Activated CD8-positive, alpha-beta T cell treated with anti-CD3 and anti-CD28 coated beads for 36 hours (primary cell): Measurements from ENCODE around the gene ABCA4. TPM values are rescaled to one million over a fixed set of nuclear protein-coding genes. Genes with fewer than 3 reads are reported as not detected.

ENCODE experiments used
- ATAC-seq: fragments of 200-7000 bp; cut with Tn5 transposase; one replicate; pipeline ENCODE4 v1.10.0; 2021; ENCODE audit warnings: mild to moderate bottlenecking, moderate library complexity
- CTCF ChIA-PET: fragments of 350-600 bp; sonication (Branson Sonifier 250); formaldehyde crosslinking; loops from one replicate; lab custom pipeline; 2021; ENCODE audit warnings: antibody characterized with exemption; lab: Charles Lee
- POLR2A ChIA-PET: fragments of 350-600 bp; sonication (Branson Sonifier 250); formaldehyde crosslinking; loops from one replicate; lab custom pipeline; 2021; ENCODE audit warnings: antibody characterized with exemption; lab: Charles Lee
- DNase-seq: peaks from one replicate; pipeline ENCODE4 v3.0.0-alpha.2; 2020
- H3K27ac Mint-ChIP-seq: one replicate; pipeline ENCODE4 v1.8.0; 2021; ENCODE audit warnings: mild to moderate bottlenecking, mixed read lengths
- H3K27me3 Mint-ChIP-seq: one replicate; pipeline ENCODE4 v1.8.0; 2021; ENCODE audit warnings: mixed read lengths
- H3K36me3 Mint-ChIP-seq: one replicate; pipeline ENCODE4 v1.8.0; 2021; ENCODE audit warnings: low read depth, mixed read lengths
- H3K4me1 Mint-ChIP-seq: one replicate; pipeline ENCODE4 v1.8.0; 2021; ENCODE audit warnings: low read depth, mixed read lengths
- H3K4me3 Mint-ChIP-seq: one replicate; pipeline ENCODE4 v1.8.0; 2021; ENCODE audit warnings: mild to moderate bottlenecking, moderate library complexity, mixed read lengths
- H3K9me3 Mint-ChIP-seq: one replicate; pipeline ENCODE4 v1.8.0; 2021; ENCODE audit warnings: mixed read lengths
- CTCF ChIP-seq: fragments of 200-600 bp; IDR thresholded peaks from one replicate; pipeline ENCODE4 v1.8.0; 2022; ENCODE audit warnings: antibody characterized with exemption, mild to moderate bottlenecking
- intact Hi-C: fragments of 100-400 bp; cut with micrococcal nuclease; formaldehyde crosslinking; loops from one replicate; pipeline ENCODE4 v1.10.0; 2022
- total RNA-seq, 2 experiments: library from RNA; stranded (reverse); gene quantifications; one replicate each; pipeline ENCODE4 v1.2.3, GENCODE V29; 2021

The ABCA4 gene
- total RNA-seq, 2 experiments from 2014 or later = not detected

- H3K4me1 Mint-ChIP-seq = no peaks in the 10 kb centered on the region
- POLR2A ChIA-PET = no interaction called here
Measured at GRCh38 chr1:94031591-94031990, 89.4 kb downstream of the ABCA4 start.

GRCh38 chr1:94031154-94031553, 89.8 kb downstream of the ABCA4 start:
- ChIA-PET CTCF (interaction anchor here (0.6 to 1.5 kb wide), 4 partner anchors 9 to 15 kb away, joined by 3 to 4 read pairs (median 4); no protein-coding TSS in a partner anchor), POLR2A (no interaction called here)
- Mint-ChIP-seq H3K4me3 (no peak overlapping the region), H3K27me3 (peaks cover 6% of the 10 kb centered on the region), H3K9me3 (no peaks in the 10 kb centered on the region), H3K36me3 (no peaks in the 10 kb centered on the region), H3K27ac (no peak overlapping the region), H3K4me1 (no peaks in the 10 kb centered on the region)
- ATAC-seq (no peak), DNase-seq (no peak)
- TF ChIP-seq CTCF = no peak
- intact Hi-C loops = no loop called here

More at GRCh38 chr1:94031591-94031990, 89.4 kb downstream of the ABCA4 start:
- Mint-ChIP-seq H3K27ac (no peak overlapping the region), H3K4me3 (no peak overlapping the region), H3K9me3 (no peaks in the 10 kb centered on the region), H3K27me3 (peaks cover 6% of the 10 kb centered on the region), H3K36me3 (no peaks in the 10 kb centered on the region)
- DNase-seq (no peak), ATAC-seq (no peak)
- CTCF ChIA-PET = interaction anchor here (0.9 to 1.5 kb wide), 3 partner anchors 8 to 15 kb away, joined by 4 read pairs; no protein-coding TSS in a partner anchor
- TF ChIP-seq CTCF = no peak
- intact Hi-C loops = no loop called here

DNA sequence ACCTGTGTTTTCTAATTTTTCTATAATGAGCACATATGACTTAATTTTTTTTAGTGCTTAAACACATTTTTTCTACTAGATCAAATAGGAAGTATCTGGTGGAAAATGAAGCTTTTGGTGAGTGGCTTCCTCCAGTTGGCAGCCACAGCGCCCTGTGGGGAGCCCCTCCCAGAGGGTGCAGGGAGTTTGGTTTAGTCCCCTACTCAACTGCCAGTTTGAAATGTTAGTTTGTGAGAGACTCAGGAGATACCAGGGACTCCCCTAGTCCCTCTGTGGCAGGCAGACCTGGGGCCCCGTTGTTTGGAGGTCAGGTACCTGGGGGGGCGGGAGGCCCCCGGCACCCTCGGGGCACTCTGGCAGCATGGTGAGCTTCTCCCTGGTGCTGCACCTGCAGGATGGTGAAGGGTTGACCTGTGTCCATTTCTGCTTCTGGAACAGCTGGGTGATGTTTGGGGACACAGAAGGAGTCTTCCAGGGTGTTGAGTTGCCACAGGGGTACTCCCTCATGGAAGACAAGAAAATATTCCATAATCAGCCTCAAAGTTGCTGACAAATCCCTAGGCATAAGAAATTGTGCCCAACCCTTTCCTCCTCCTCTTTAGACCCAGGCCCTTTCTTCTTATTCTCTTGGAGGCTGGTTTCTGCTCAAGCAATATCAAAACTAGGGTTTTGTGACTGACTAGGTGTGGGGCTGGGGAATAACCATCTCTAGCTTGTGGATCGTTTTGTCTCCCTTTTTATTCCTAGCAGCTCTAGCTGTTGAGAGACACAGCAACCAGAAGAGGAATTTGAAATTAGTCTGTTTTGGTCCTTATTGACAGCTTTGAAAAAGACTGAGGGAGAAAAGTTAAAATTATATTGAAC, 91.6 kb downstream of the ABCA4 start:
- Mint-ChIP-seq H3K4me1 (no peaks in the 10 kb centered on the region), H3K36me3 (no peaks in the 10 kb centered on the region), H3K27ac (no peak overlapping the region), H3K9me3 (no peaks in the 10 kb centered on the region), H3K4me3 (no peak overlapping the region), H3K27me3 (peaks cover 2% of the 10 kb centered on the region)
- ChIA-PET CTCF (interaction anchor here (0.6 to 1.8 kb wide), 2 partner anchors 8 to 11 kb away, joined by 3 to 5 read pairs; no protein-coding TSS in a partner anchor), POLR2A (no interaction called here)
- ATAC-seq = no peak
- no peak for TF ChIP-seq CTCF
- DNase-seq = no peak
- intact Hi-C loops = no loop called here

DNA sequence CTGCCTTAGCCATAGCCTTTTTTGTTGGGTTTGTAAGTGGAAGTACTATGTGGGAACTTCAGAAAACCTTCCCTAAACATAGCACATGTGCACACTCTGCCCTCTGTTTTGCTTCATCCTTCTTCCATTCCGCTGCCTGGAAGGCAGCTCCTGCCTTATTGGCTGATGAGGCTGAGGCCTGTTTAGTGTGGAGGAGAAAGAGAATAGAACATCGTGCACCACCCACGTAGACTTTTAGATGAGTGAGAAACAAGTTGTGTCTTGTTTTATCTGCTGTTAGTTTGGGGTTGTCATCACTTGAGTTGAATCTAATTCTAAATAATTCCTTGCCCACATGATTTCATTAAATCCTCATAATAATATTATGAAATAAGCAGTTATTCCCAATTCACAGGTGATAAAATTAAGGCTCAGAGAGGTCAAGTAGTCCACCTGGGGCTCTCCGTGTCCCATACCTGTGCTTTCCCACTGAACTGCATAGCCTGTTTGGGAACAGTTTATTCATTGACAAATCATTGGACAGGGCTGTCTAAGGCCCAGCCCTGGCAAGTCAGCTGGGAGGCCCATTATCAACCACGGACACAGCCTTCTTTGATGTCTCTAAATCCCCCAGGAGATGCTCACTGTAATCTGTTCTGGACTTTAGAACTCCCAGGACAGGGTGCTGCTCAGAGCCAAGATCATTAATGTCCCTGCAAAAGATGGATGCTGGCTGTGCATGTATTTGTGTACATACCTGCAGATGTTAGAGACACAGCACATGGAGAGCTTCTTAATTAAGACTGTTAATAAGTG, 93.0 kb downstream of the ABCA4 start:
- no peaks in the 10 kb centered on the region for H3K36me3 Mint-ChIP-seq
- no peak overlapping the region for H3K27ac Mint-ChIP-seq
- intact Hi-C loops = no loop called here
- no peak overlapping the region for H3K4me3 Mint-ChIP-seq
- TF ChIP-seq CTCF = no peak
- ATAC-seq (no peak), DNase-seq (no peak)
- no peaks in the 10 kb centered on the region for H3K27me3 Mint-ChIP-seq
- H3K4me1 Mint-ChIP-seq = no peaks in the 10 kb centered on the region
- POLR2A ChIA-PET = no interaction called here
- H3K9me3 Mint-ChIP-seq = no peaks in the 10 kb centered on the region
- CTCF ChIA-PET = interaction anchor here (0.9 to 4.7 kb wide), 2 partner anchors 10 to 307 kb away, joined by 4 to 61 read pairs; no protein-coding TSS in a partner anchor
